Muscle of leg (tissue), 11 donors: ENCODE measurements around the gene THOC5. TPM values are rescaled to one million over a fixed set of nuclear protein-coding genes. Genes with fewer than 3 reads are reported as not detected.

Source experiments
- DNase-seq: peaks from one replicate; pipeline ENCODE4 v3.0.0; 2013
- H3K27ac ChIP-seq: one replicate; pipeline ENCODE4 v1.5.1; 2013; ENCODE audit warnings: mild to moderate bottlenecking, low read length, control low read depth
- H3K27me3 ChIP-seq: one replicate; pipeline ENCODE4 v1.6.1; 2013; ENCODE audit warnings: low read length; ENCODE audit not compliant: control insufficient read depth, insufficient read depth
- H3K36me3 ChIP-seq: one replicate; pipeline ENCODE4 v1.6.1; 2013; ENCODE audit warnings: low read length; ENCODE audit not compliant: control insufficient read depth, insufficient read depth
- H3K4me1 ChIP-seq: one replicate; pipeline ENCODE4 v1.6.1; 2013; ENCODE audit warnings: low read length; ENCODE audit not compliant: control insufficient read depth, insufficient read depth
- H3K4me3 ChIP-seq: one replicate; pipeline ENCODE4 v1.5.1; 2013; ENCODE audit warnings: low read length, control low read depth
- H3K9me3 ChIP-seq: replicated peaks from 2 replicates; pipeline ENCODE4 v1.6.1; 2013; ENCODE audit warnings: low read depth, low read length; ENCODE audit not compliant: control insufficient read depth
- WGBS: methylation state at CpG from one replicate; pipeline ENCODE4 v1.1.5; 2013; ENCODE audit warnings: missing lambda C conversion rate; ENCODE audit not compliant: insufficient coverage; 5-methylcytosine and 5-hydroxymethylcytosine counted together
- polyA plus RNA-seq, 8 donors: library from polyadenylated mRNA; unstranded; fragments of 120-200 nt; gene quantifications; one replicate each; pipeline versions ENCODE4 v1.2.1 to v1.2.3, GENCODE V29; 2013; ENCODE audit warnings: inconsistent platforms in 1 of 8, low replicate concordance in 1 of 8; ENCODE audit not compliant: insufficient read length in 8 of 8, insufficient read depth in 1 of 8
- total RNA-seq: library from RNA; stranded (reverse); fragments of 120-200 nt; gene quantifications from one replicate; pipeline ENCODE4 v1.2.4, GENCODE V29; 2013

Gene THOC5
- total and polyA plus RNA-seq, 9 donors, result 18.9 to 28.4 (median 22.3) TPM

- Histone ChIP-seq H3K4me1 (no peaks in the 10 kb centered on the region), H3K27ac (no peak overlapping the region), H3K27me3 (no peaks in the 10 kb centered on the region), H3K4me3 (no peak overlapping the region), H3K36me3 (peaks cover 71% of the 10 kb centered on the region), H3K9me3 (no peaks in the 10 kb centered on the region)
- DNase-seq, result no peak
- 94% methylated on average over 3 of the region's 4 CpGs for WGBS
Measured at GRCh38 chr22:29531419-29531818, 22.1 kb downstream of the THOC5 start.

GRCh38 chr22:29530716-29531115 is 22.8 kb downstream of the THOC5 start:
- no peaks in the 10 kb centered on the region for H3K4me1 ChIP-seq
- H3K4me3 ChIP-seq, result no peak overlapping the region
- peaks cover 71% of the 10 kb centered on the region for H3K36me3 ChIP-seq
- no peak overlapping the region for H3K27ac ChIP-seq
- WGBS, result 88% methylated on average over 3 of the region's 4 CpGs
- H3K9me3 ChIP-seq, result no peaks in the 10 kb centered on the region
- H3K27me3 ChIP-seq, result no peaks in the 10 kb centered on the region
- DNase-seq, result no peak

- no peak for DNase-seq
- Histone ChIP-seq H3K4me1 (no peaks in the 10 kb centered on the region), H3K36me3 (peaks cover 84% of the 10 kb centered on the region), H3K27me3 (no peaks in the 10 kb centered on the region), H3K4me3 (no peak overlapping the region), H3K27ac (no peak overlapping the region), H3K9me3 (no peaks in the 10 kb centered on the region)
- 88% methylated on average over 2 of the region's 7 CpGs for WGBS
Measured at GRCh38 chr22:29528144-29528543, 25.4 kb downstream of the THOC5 start.

- Histone ChIP-seq H3K27me3 (no peaks in the 10 kb centered on the region), H3K4me3 (no peak overlapping the region), H3K4me1 (no peaks in the 10 kb centered on the region), H3K27ac (no peak overlapping the region), H3K36me3 (peaks cover 74% of the 10 kb centered on the region), H3K9me3 (no peaks in the 10 kb centered on the region)
- 89% methylated on average over 4 of the region's 5 CpGs for WGBS
- peak; percentile 16 for DNase-seq
Measured at GRCh38 chr22:29524442-29525191, 28.9 kb downstream of the THOC5 start.

GRCh38 chr22:29523761-29524160 is 29.8 kb downstream of the THOC5 start:
- WGBS, result no CpG with 5 or more reads among the region's 2 CpGs
- H3K4me3 ChIP-seq, result no peak overlapping the region
- no peaks in the 10 kb centered on the region for H3K4me1 ChIP-seq
- no peaks in the 10 kb centered on the region for H3K27me3 ChIP-seq
- no peak overlapping the region for H3K27ac ChIP-seq
- no peak for DNase-seq
- H3K36me3 ChIP-seq, result peaks cover 74% of the 10 kb centered on the region
- H3K9me3 ChIP-seq, result no peaks in the 10 kb centered on the region

GRCh38 chr22:29521526-29521925 is 32.0 kb downstream of the THOC5 start:
- peaks cover 76% of the 10 kb centered on the region for H3K36me3 ChIP-seq
- H3K4me1 ChIP-seq, result no peaks in the 10 kb centered on the region
- no peaks in the 10 kb centered on the region for H3K9me3 ChIP-seq
- H3K27ac ChIP-seq, result no peak overlapping the region
- H3K4me3 ChIP-seq, result no peak overlapping the region
- 97% methylated on average over 6 of the region's 7 CpGs for WGBS
- no peak for DNase-seq
- H3K27me3 ChIP-seq, result no peaks in the 10 kb centered on the region

- no peaks in the 10 kb centered on the region for H3K4me1 ChIP-seq
- DNase-seq, result no peak
- H3K27me3 ChIP-seq, result no peaks in the 10 kb centered on the region
- H3K9me3 ChIP-seq, result no peaks in the 10 kb centered on the region
- no peak overlapping the region for H3K27ac ChIP-seq
- no CpG with 5 or more reads among the region's 4 CpGs for WGBS
- H3K36me3 ChIP-seq, result peaks cover 77% of the 10 kb centered on the region
- no peak overlapping the region for H3K4me3 ChIP-seq
Measured at GRCh38 chr22:29520851-29521250, 32.7 kb downstream of the THOC5 start.

GRCh38 chr22:29519996-29520395 is 33.6 kb downstream of the THOC5 start:
- Histone ChIP-seq H3K4me3 (no peak overlapping the region), H3K9me3 (no peaks in the 10 kb centered on the region), H3K4me1 (no peaks in the 10 kb centered on the region), H3K27me3 (no peaks in the 10 kb centered on the region), H3K27ac (no peak overlapping the region), H3K36me3 (peaks cover 75% of the 10 kb centered on the region)
- DNase-seq, result no peak
- no CpG with 5 or more reads among the region's 1 CpG for WGBS

- no peak for DNase-seq
- no peaks in the 10 kb centered on the region for H3K4me1 ChIP-seq
- peaks cover 64% of the 10 kb centered on the region for H3K36me3 ChIP-seq
- H3K27me3 ChIP-seq, result no peaks in the 10 kb centered on the region
- no peak overlapping the region for H3K4me3 ChIP-seq
- WGBS, result 95% methylated on average over 4 of the region's 5 CpGs
- no peak overlapping the region for H3K27ac ChIP-seq
- H3K9me3 ChIP-seq, result no peaks in the 10 kb centered on the region
Measured at GRCh38 chr22:29518427-29518826, 35.1 kb downstream of the THOC5 start.

GRCh38 chr22:29517215-29517908 is 36.2 kb downstream of the THOC5 start:
- WGBS, result 89% methylated on average over 4 of the region's 5 CpGs
- Histone ChIP-seq H3K9me3 (no peaks in the 10 kb centered on the region), H3K36me3 (peaks cover 63% of the 10 kb centered on the region), H3K4me3 (no peak overlapping the region), H3K27ac (no peak overlapping the region), H3K4me1 (no peaks in the 10 kb centered on the region), H3K27me3 (no peaks in the 10 kb centered on the region)
- DNase-seq, result no peak
